ENCODE data around the gene DGKQ.

GRCh38 chr4:968621-969394 is 4.6 kb downstream of the DGKQ start:
- TF ChIP-seq POLR2AphosphoS5 (IDR thresholded peaks at IDR 0.05; ENCODE audit: insufficient read depth, low read depth, low read length) (no peak), CTCF (IDR thresholded peaks at IDR 0.05; ENCODE audit: extremely low read depth in 1 of 2, insufficient read depth in 1 of 2, low read depth in 1 of 2, low read length in 2 of 2) (no peak), MAX (IDR thresholded peaks at IDR 0.05; ENCODE audit: insufficient read depth, insufficient read length) (no peak), EZH2 (IDR thresholded peaks at IDR 0.05; ENCODE audit: borderline replicate concordance, low read depth, low read length, severe bottlenecking) (no peak), POLR2A (IDR thresholded peaks at IDR 0.05; ENCODE audit: low read depth, low read length) (no peak)

Data from endothelial cell of umbilical vein (primary cell).